HepG2 (cell line): Measurements from ENCODE around the gene SLC27A1. TPM values are rescaled to one million over a fixed set of nuclear protein-coding genes. Genes with fewer than 3 reads are reported as not detected.

ENCODE experiments used
- ARID4A ChIP-seq: sonication (generic); formaldehyde crosslinking; IDR thresholded peaks from 2 replicates; pipeline ENCODE4 v1.5.0; 2020; ENCODE audit warnings: mild to moderate bottlenecking, missing genetic modification reagents, borderline replicate concordance
- REST ChIP-seq, 2 experiments: IDR thresholded peaks; 2 replicates each; pipeline ENCODE4 v1.6.1; 2011 to 2012; ENCODE audit warnings: low read length in 2 of 2, borderline replicate concordance in 1 of 2, low read depth in 1 of 2, mild to moderate bottlenecking in 1 of 2, moderate library complexity in 1 of 2
- YEATS4 ChIP-seq: sonication (generic); formaldehyde crosslinking; IDR thresholded peaks from 2 replicates; pipeline ENCODE4 v1.4.0; 2020; ENCODE audit warnings: missing genetic modification reagents, borderline replicate concordance
- ZMYM2 ChIP-seq: sonication (generic); formaldehyde crosslinking; IDR thresholded peaks from 2 replicates; pipeline ENCODE4 v1.8.0; 2022; ENCODE audit warnings: mild to moderate bottlenecking, missing genetic modification reagents
- ZNF232 ChIP-seq: sonication (generic); formaldehyde crosslinking; IDR thresholded peaks from 2 replicates; pipeline ENCODE4 v1.4.0; 2020; ENCODE audit warnings: missing genetic modification reagents, borderline replicate concordance
- ZNF407 ChIP-seq: sonication (generic); formaldehyde crosslinking; IDR thresholded peaks from one replicate; pipeline ENCODE4 v1.5.1; 2020; ENCODE audit warnings: mild to moderate bottlenecking, missing genetic modification reagents; ENCODE audit errors: not compliant biosample characterization
- ZNF597 ChIP-seq: sonication (generic); formaldehyde crosslinking; IDR thresholded peaks from 2 replicates; pipeline ENCODE4 v1.5.0; 2020; ENCODE audit warnings: missing genetic modification reagents
- polyA plus RNA-seq, 8 experiments: library from polyadenylated mRNA; depleted of rRNA in 3 of 8; stranded (reverse) in 7 of 8; unstranded in 1 of 8; fragments of >200 nt; fragmentation: Illumina TruSeq in 4 of 8; extraction: Trizol in 4 of 8; gene quantifications; 2 replicates each; pipeline versions ENCODE4 v1.2.1 to v1.2.3, GENCODE V29; 2011 to 2016; ENCODE audit warnings: low read depth in 4 of 8, missing spikeins in 1 of 8, mixed read lengths in 1 of 8; ENCODE audit not compliant: insufficient read depth in 1 of 8
- total RNA-seq, 5 experiments: library from RNA; depleted of rRNA; stranded (reverse); fragments of >200 nt; fragmentation: Illumina TruSeq; extraction: Trizol; gene quantifications; 2 replicates each; pipeline ENCODE4 v1.2.3, GENCODE V29; 2016; ENCODE audit warnings: low read depth in 1 of 5

SLC27A1 gene
- total and polyA plus RNA-seq, 2 of the 13 experiments (the other 11 are each of a cell fraction or from before 2014, with no cell fraction given) = 4.1 to 8.8 TPM

GRCh38 chr19:17469481-17470067, 750 bp upstream of the SLC27A1 start (continued):
- TF ChIP-seq ZNF597 (CRISPR knock-in tag) = no peak
- no peak for TF ChIP-seq ZNF407
- no peak for TF ChIP-seq REST (IDR thresholded peaks at IDR 0.05; ENCODE audit: borderline replicate concordance in 1 of 2, low read depth in 1 of 2, low read length in 2 of 2)
- TF ChIP-seq YEATS4 = peak; percentile 48
- TF ChIP-seq ZNF232 = peak; percentile 31; the same call in 1 of the 2 replicates
- peak; percentile 74 for TF ChIP-seq ARID4A (CRISPR knock-in tag)
- TF ChIP-seq ZMYM2 (CRISPR knock-in tag) = no peak
